ENCODE measurements around the gene EPHX1.

DNA sequence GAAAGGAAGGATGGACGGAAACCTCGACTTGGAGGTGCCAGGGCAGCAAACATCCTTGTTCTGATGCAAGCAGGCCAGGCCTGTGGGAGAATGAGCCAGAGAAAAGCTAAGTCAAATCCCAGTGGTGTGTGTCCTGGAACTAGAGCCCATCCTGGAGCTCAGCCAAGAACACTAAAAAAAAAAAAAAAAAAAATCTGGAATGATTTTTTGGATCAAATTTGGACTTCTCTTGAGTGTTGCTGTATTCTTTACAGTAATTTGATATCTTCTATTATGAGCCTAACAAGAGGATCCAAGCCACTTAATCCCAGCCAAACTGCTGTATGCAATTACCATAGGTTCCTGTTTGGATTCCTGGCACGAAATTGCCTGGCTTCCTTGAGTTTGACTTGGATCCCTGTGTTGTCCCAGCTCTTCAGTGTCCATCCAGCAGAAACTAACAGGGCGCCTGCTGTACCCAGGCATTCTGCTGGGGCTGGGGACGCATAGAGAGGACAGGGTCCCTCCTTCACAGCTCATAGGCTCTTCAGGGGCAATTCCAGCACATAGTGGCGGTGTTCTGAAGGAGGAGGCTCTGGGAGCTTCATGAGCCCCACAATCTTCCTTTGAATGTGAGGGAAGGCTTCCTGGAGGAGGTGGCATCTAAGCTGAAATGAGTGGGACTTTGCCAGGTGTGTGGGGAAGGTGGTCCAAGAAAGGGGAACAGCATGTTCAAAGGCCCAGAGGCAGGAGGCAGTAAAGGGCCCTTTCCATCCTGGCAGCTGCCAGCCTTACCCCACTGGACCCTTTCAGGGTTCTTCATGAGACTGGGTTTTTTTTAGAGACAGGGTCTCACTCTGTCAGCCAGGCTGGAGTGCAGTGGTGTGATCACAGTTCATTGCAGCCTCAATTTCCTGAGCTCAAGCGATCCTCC, 24.7 kb downstream of the EPHX1 start:
- TF ChIP-seq, protein P1, sequence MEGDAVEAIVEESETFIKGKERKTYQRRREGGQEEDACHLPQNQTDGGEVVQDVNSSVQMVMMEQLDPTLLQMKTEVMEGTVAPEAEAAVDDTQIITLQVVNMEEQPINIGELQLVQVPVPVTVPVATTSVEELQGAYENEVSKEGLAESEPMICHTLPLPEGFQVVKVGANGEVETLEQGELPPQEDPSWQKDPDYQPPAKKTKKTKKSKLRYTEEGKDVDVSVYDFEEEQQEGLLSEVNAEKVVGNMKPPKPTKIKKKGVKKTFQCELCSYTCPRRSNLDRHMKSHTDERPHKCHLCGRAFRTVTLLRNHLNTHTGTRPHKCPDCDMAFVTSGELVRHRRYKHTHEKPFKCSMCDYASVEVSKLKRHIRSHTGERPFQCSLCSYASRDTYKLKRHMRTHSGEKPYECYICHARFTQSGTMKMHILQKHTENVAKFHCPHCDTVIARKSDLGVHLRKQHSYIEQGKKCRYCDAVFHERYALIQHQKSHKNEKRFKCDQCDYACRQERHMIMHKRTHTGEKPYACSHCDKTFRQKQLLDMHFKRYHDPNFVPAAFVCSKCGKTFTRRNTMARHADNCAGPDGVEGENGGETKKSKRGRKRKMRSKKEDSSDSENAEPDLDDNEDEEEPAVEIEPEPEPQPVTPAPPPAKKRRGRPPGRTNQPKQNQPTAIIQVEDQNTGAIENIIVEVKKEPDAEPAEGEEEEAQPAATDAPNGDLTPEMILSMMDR (IDR thresholded peaks at IDR 0.05), result no peak
- no peak for TF ChIP-seq POLR2A (IDR thresholded peaks at IDR 0.05)

Data from Peyer's patch (tissue), 4 donors.